Breast epithelium (tissue), 4 donors: ENCODE results near the gene NRP1. TPM values are rescaled to one million over a fixed set of nuclear protein-coding genes. Genes with fewer than 3 reads are reported as not detected.

Source experiments
- DNase-seq, 2 donors: peaks; one replicate each; pipeline ENCODE4 v3.0.0-alpha.2; 2019; ENCODE audit warnings: low spot score in 2 of 2
- H3K27ac ChIP-seq, 2 donors: fragments of 200-600 bp; sonication (generic) in 1 of 2; one replicate each; pipeline ENCODE4 v1.5.1; 2016 to 2019; ENCODE audit warnings: mild to moderate bottlenecking in 1 of 2
- H3K27me3 ChIP-seq, 2 donors: fragments of 200-600 bp; sonication (generic) in 1 of 2; one replicate each; pipeline versions ENCODE4 v1.5.1 to v1.6.0; 2017 to 2019; ENCODE audit warnings: control low read depth in 1 of 2, mild to moderate bottlenecking in 1 of 2
- H3K36me3 ChIP-seq: fragments of 200-600 bp; one replicate; pipeline ENCODE4 v1.5.1; 2019
- H3K4me1 ChIP-seq, 2 donors: fragments of 200-600 bp; sonication (generic); one replicate each; pipeline ENCODE4 v1.5.1; 2016 to 2019; ENCODE audit warnings: control low read depth in 1 of 2
- H3K4me3 ChIP-seq, 3 donors: fragments of 200-600 bp; sonication (generic); 1 replicate in 2 of 3; 2 replicates in 1 of 3; pipeline ENCODE4 v1.5.1; 2016 to 2019; ENCODE audit warnings: mild to moderate bottlenecking in 3 of 3, moderate library complexity in 2 of 3
- H3K9me3 ChIP-seq, 2 donors: fragments of 200-600 bp; sonication (generic) in 1 of 2; one replicate each; pipeline ENCODE4 v1.5.1; 2016 to 2019; ENCODE audit warnings: control low read depth in 1 of 2
- POLR2A ChIP-seq: fragments of 450-650 bp; IDR thresholded peaks from one replicate; pipeline ENCODE4 v1.6.1; 2016; ENCODE audit warnings: antibody characterized with exemption, mild to moderate bottlenecking, moderate library complexity
- POLR2AphosphoS5 ChIP-seq, 3 donors: sonication (generic); formaldehyde crosslinking; IDR thresholded peaks; one replicate each; pipeline ENCODE4 v1.6.1; 2017; ENCODE audit warnings: antibody characterized with exemption in 3 of 3
- intact Hi-C: fragments of 100-400 bp; cut with DNase I; formaldehyde crosslinking; loops from one replicate; pipeline ENCODE4 v1.15.1; 2023; ENCODE audit warnings: low total_unique reads
- total RNA-seq, 3 donors: library from RNA; depleted of rRNA; stranded (reverse); fragments of >200 nt; gene quantifications; one replicate each; pipeline ENCODE4 v1.1.0, GENCODE V29; 2016
- TF ChIP-seq, protein P1 (sequence below), 3 donors: fragments of 450-650 bp; IDR thresholded peaks; one replicate each; pipeline ENCODE4 v1.5.1; 2016 to 2017; ENCODE audit warnings: antibody characterized with exemption in 3 of 3, mild to moderate bottlenecking in 3 of 3, moderate library complexity in 3 of 3

Gene NRP1
- total RNA-seq, 3 donors from 2014 or later, result 50.8 to 76.0 (median 74.7) TPM

DNA sequence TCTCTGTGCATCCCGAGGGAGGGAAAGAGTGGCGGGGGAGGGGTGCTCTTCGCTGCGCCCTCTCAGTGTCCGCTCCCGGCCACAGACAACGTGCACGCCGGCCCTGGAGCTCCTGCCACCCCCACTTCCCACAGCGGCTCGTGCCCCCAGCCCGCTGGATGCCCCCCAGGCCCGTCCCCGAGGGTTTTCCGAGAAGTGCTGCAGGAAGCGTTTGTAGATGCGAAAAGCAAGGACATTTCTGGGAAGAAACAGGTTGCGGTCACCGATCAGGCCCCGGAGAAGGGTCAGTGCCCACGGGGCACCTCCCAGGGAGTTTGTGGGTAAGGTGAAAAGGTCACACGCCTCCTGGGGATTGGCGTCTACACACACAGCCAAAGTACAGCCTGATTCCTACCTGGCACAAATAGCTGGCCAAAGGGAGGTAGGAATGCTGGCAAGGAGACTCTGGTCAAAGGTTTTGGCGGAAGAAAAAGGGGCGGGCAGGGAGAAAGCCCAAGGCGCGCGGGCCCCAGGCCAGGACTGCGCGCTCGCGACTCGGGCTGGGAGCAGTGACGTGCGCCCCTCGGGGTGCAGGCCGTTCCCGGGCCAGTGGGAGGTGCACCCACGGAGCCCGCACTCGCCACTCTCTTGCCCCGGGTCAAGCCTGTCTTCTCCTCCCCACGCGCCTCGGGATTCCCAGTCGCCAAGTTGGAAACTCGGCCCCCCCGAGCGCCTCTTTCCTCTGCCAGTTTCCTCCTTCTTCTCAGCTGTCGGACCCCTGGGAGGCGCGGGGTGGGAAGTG lies 1.5 kb upstream of the NRP1 start:
- TF ChIP-seq POLR2A, result no peak
- no peak for TF ChIP-seq POLR2AphosphoS5 (IDR thresholded peaks at IDR 0.05)
- TF ChIP-seq, protein P1, sequence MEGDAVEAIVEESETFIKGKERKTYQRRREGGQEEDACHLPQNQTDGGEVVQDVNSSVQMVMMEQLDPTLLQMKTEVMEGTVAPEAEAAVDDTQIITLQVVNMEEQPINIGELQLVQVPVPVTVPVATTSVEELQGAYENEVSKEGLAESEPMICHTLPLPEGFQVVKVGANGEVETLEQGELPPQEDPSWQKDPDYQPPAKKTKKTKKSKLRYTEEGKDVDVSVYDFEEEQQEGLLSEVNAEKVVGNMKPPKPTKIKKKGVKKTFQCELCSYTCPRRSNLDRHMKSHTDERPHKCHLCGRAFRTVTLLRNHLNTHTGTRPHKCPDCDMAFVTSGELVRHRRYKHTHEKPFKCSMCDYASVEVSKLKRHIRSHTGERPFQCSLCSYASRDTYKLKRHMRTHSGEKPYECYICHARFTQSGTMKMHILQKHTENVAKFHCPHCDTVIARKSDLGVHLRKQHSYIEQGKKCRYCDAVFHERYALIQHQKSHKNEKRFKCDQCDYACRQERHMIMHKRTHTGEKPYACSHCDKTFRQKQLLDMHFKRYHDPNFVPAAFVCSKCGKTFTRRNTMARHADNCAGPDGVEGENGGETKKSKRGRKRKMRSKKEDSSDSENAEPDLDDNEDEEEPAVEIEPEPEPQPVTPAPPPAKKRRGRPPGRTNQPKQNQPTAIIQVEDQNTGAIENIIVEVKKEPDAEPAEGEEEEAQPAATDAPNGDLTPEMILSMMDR (IDR thresholded peaks at IDR 0.05), result no peak

DNA sequence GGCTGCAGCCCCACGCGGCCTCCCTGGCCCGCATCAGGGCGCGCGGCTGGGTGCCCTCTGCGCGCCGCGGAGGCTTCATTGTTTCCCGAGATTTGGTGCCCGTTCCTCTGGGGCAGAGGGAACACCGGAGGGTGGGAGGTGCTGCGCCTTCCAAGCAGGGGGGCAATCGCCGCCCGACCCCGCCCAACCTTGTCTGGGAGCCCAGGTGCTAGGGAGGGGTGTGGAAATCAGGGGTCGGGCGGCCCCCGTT lies 1.0 kb upstream of the NRP1 start:
- no peaks in the 10 kb centered on the region for H3K4me1 ChIP-seq
- no peaks in the 10 kb centered on the region for H3K36me3 ChIP-seq
- H3K9me3 ChIP-seq, result no peaks in the 10 kb centered on the region
- intact Hi-C loops, result loop anchor here (5.0 kb wide), 1 partner anchor 1402 kb away; no protein-coding TSS in a partner anchor
- no peak for TF ChIP-seq POLR2A
- TF ChIP-seq, protein P1 (IDR thresholded peaks at IDR 0.05), result no peak
- TF ChIP-seq POLR2AphosphoS5 (IDR thresholded peaks at IDR 0.05), result no peak
- H3K4me3 ChIP-seq, result peak overlapping the region; percentile 75 to 82 (median 75)
- peak overlapping the region; percentile 84 to 94 for H3K27ac ChIP-seq
- no peaks in the 10 kb centered on the region for H3K27me3 ChIP-seq
- no peak for DNase-seq

More for the DNA sequence above, 1.5 kb upstream of the NRP1 start:
- Histone ChIP-seq H3K9me3 (no peaks in the 10 kb centered on the region), H3K27me3 (no peaks in the 10 kb centered on the region), H3K27ac (peak overlapping the region; percentile 84 to 94), H3K36me3 (no peaks in the 10 kb centered on the region), H3K4me1 (no peaks in the 10 kb centered on the region), H3K4me3 (peak overlapping the region; percentile 75 to 82 (median 75))
- intact Hi-C loops, result loop anchor here (5.0 kb wide), 1 partner anchor 1401 kb away; no protein-coding TSS in a partner anchor
- peak; percentile 43 to 54 for DNase-seq

DNA sequence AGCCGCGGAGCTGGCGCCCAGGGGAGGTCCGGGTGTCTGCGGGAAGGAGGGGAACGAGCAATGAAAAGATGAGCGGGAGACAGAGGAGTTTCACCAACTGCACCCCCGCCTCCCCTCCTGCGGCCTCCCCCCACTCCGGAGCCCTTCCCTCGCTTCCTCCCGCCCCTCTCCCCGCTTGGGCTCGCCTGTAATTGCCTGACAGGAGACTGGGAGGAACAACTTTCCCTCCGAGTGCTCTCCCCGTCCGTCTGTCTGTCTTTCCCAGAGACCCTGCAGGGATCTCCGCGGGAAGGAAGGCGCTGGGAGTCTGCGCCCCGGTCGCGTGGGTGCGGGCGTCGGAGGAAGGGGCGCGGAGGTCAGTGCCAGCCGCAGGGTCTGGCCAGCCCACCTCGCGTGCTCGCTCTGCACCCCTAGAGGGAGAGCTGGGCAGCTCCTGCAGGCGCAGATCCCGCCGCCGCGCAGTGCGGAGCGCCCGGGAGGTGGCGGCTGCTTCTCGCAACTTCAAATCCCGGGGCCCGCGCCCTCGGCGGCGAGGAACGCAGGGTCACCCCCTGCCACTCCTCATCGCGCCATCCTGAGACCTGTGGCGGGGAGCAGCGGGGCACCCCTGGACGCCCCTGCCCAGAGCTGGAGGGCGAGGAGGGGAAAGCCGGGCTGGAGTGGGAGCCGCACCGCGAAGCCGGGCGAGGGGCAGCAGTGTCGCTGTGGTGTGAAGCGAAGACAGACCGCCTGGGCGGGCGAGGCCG lies 511 bp upstream of the NRP1 start:
- Histone ChIP-seq H3K27me3 (no peaks in the 10 kb centered on the region), H3K36me3 (no peaks in the 10 kb centered on the region), H3K9me3 (no peaks in the 10 kb centered on the region), H3K4me3 (peak overlapping the region; percentile 75 to 82 (median 75)), H3K27ac (peak overlapping the region; percentile 84 to 94), H3K4me1 (no peaks in the 10 kb centered on the region)
- intact Hi-C loops, result loop anchor here (5.0 kb wide), 1 partner anchor 1402 kb away; no protein-coding TSS in a partner anchor
- TF ChIP-seq POLR2A (no peak), POLR2AphosphoS5 (IDR thresholded peaks at IDR 0.05) (peak; percentile 34 to 54 (median 48))
- TF ChIP-seq, protein P1 (IDR thresholded peaks at IDR 0.05), result peak; percentile 49 to 65 (median 53)
- DNase-seq, result peak; percentile 49 to 61

DNA sequence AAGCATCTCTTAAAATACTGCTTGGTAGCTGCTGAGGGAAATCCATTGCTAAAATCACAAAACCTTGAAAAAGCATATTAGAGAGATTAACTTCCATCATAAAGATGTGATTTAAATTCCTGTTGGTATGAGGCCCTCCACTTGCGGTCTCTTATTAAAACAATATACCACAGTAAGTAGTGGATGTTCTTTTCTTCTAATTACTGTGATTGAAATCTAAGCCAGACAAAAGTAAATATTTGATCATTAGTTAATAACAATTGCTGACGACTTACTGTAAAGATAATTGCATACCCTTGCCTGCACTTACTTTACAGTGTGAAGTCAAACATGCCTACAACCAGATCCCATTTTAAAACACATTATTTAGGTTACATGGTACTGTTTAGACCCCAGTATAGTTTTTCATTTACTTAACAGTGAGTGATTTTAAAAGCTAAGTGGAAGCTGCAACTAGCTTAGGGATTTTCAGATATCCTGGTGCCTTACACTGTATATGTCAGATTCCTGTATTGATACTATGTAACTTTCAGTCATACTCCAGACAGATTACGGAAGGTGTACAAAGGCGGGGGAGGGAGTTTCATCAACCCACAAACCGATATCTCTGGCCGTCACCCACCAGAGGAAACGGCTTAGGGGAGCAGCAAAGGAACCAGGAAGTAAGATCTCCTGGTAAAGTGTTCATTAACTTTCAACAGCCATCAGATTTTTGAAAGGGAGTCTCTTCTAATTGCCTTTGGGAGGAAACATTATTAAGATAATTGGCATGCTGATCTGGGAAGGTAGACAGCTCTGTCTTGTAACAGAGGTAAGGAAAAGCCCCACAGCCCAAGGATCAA lies 986 bp downstream of the NRP1 start:
- intact Hi-C loops, result no loop called here
- TF ChIP-seq POLR2A (no peak), POLR2AphosphoS5 (IDR thresholded peaks at IDR 0.05) (no peak)
- TF ChIP-seq, protein P1 (IDR thresholded peaks at IDR 0.05), result no peak
- no peak for DNase-seq
- no peaks in the 10 kb centered on the region for H3K27me3 ChIP-seq
- no peaks in the 10 kb centered on the region for H3K4me1 ChIP-seq
- no peaks in the 10 kb centered on the region for H3K36me3 ChIP-seq
- H3K4me3 ChIP-seq, result peak overlapping the region; percentile 75 to 82 (median 75)
- H3K27ac ChIP-seq, result peak overlapping the region; percentile 84 to 86
- no peaks in the 10 kb centered on the region for H3K9me3 ChIP-seq
